Transverse colon (tissue), 4 donors: Measurements from ENCODE around the gene E2F2. TPM values are rescaled to one million over a fixed set of nuclear protein-coding genes. Genes with fewer than 3 reads are reported as not detected.

ENCODE experiments used
- DNase-seq: peaks from one replicate; pipeline ENCODE4 v3.0.0-alpha.2; 2019
- H3K27ac ChIP-seq, 4 donors: fragments of 200-600 bp; sonication (generic); 2 replicates each; pipeline ENCODE4 v1.5.1; 2016 to 2018; ENCODE audit warnings: inconsistent platforms in 4 of 4
- H3K27me3 ChIP-seq: fragments of 200-600 bp; sonication (generic); 2 replicates; pipeline ENCODE4 v1.5.1; 2017; ENCODE audit warnings: inconsistent platforms
- H3K36me3 ChIP-seq, 4 donors: fragments of 200-600 bp; sonication (generic); 2 replicates each; pipeline ENCODE4 v1.5.1; 2017 to 2019; ENCODE audit warnings: inconsistent platforms in 4 of 4
- H3K4me1 ChIP-seq, 4 donors: fragments of 200-600 bp; sonication (generic); 2 replicates each; pipeline ENCODE4 v1.5.1; 2017 to 2020; ENCODE audit warnings: inconsistent platforms in 4 of 4
- H3K4me3 ChIP-seq, 4 donors: fragments of 200-600 bp; sonication (generic); 1 replicate in 1 of 4; 2 replicates in 3 of 4; pipeline versions ENCODE4 v1.5.1 to v1.6.1; 2017 to 2019; ENCODE audit warnings: inconsistent platforms in 4 of 4
- H3K9me3 ChIP-seq, 2 donors: fragments of 200-600 bp; sonication (generic); 2 replicates each; pipeline ENCODE4 v1.5.1; 2017 to 2019; ENCODE audit warnings: inconsistent platforms in 2 of 2
- EP300 ChIP-seq: sonication (generic); formaldehyde crosslinking; IDR thresholded peaks from one replicate; pipeline ENCODE4 v1.6.1; 2017; ENCODE audit warnings: antibody characterized with exemption, low read depth
- POLR2A ChIP-seq: fragments of 450-650 bp; IDR thresholded peaks from one replicate; pipeline ENCODE4 v1.6.1; 2016; ENCODE audit warnings: antibody characterized with exemption, mild to moderate bottlenecking, moderate library complexity
- POLR2AphosphoS5 ChIP-seq, 3 donors: sonication (generic); formaldehyde crosslinking; IDR thresholded peaks; one replicate each; pipeline ENCODE4 v1.6.1; 2016; ENCODE audit warnings: antibody characterized with exemption in 3 of 3
- WGBS, 2 donors: methylation state at CpG; one replicate each; pipeline ENCODE4 v1.1.5; 2018; ENCODE audit warnings: low coverage in 1 of 2; 5-methylcytosine and 5-hydroxymethylcytosine counted together
- in situ Hi-C, 4 donors: fragments of 200-750 bp; cut with MboI; loops; one replicate each; pipeline versions ENCODE4 v1.15.0 to v1.15.1; 2017; ENCODE audit warnings: low sequenced_read_pairs in 3 of 4, low pct_ligation_motif_present in 1 of 4, low pct_unique_long_range_greater_than_20kb in 1 of 4
- intact Hi-C: fragments of 100-400 bp; cut with DNase I; formaldehyde crosslinking; loops from one replicate; pipeline ENCODE4 v1.15.1; 2023; ENCODE audit warnings: low total_unique reads
- total RNA-seq, 4 donors: library from RNA; depleted of rRNA; stranded (reverse); fragments of >200 nt; gene quantifications; one replicate each; pipeline ENCODE4 v1.1.0, GENCODE V29; 2016
- TF ChIP-seq, protein P1 (sequence below), 5 experiments: fragments of 200-600 bp in 3 of 5; fragments of 450-650 bp in 2 of 5; sonication (generic) in 3 of 5; IDR thresholded peaks; 1 replicate in 2 of 5; 2 replicates in 3 of 5; pipeline ENCODE4 v1.5.1; 2016 to 2017; ENCODE audit warnings: antibody characterized with exemption in 5 of 5, inconsistent platforms in 3 of 5, mild to moderate bottlenecking in 2 of 5, moderate library complexity in 1 of 5

Gene E2F2
- total RNA-seq, 4 donors from 2014 or later = 6.7 to 11.6 (median 8.9) TPM

DNA sequence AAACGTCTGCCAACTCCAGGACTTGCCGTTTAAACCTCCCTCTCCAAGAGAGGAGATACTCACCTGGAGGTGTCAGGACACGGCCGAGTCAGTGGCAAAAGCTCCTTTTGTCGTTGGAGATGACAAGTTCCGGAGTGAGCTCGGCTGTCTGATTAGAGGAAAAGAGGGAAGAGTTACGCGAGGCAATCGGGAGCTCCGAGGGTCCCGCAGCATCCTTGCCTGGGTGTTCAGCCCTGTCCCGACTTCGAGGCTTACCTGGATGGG lies 27.8 kb upstream of the E2F2 start:
- in situ Hi-C loops = no loop called here
- Histone ChIP-seq H3K36me3 (no peaks in the 10 kb centered on the region), H3K27ac (peak overlapping the region; percentile 96 to 98 (median 96)), H3K9me3 (no peaks in the 10 kb centered on the region), H3K4me3 (peak overlapping the region; percentile 43 to 83 (median 74)), H3K27me3 (no peaks in the 10 kb centered on the region), H3K4me1 (peaks cover 28 to 86% (median 73%) of the 10 kb centered on the region in 4 donors)
- WGBS, 2 donors = 0 to 2% methylated on average over 2 to 14 of the region's 14 CpGs
- no peak for DNase-seq
- TF ChIP-seq POLR2AphosphoS5 (IDR thresholded peaks at IDR 0.05) = no peak
- no peak for TF ChIP-seq EP300
- intact Hi-C loops = no loop called here

DNA sequence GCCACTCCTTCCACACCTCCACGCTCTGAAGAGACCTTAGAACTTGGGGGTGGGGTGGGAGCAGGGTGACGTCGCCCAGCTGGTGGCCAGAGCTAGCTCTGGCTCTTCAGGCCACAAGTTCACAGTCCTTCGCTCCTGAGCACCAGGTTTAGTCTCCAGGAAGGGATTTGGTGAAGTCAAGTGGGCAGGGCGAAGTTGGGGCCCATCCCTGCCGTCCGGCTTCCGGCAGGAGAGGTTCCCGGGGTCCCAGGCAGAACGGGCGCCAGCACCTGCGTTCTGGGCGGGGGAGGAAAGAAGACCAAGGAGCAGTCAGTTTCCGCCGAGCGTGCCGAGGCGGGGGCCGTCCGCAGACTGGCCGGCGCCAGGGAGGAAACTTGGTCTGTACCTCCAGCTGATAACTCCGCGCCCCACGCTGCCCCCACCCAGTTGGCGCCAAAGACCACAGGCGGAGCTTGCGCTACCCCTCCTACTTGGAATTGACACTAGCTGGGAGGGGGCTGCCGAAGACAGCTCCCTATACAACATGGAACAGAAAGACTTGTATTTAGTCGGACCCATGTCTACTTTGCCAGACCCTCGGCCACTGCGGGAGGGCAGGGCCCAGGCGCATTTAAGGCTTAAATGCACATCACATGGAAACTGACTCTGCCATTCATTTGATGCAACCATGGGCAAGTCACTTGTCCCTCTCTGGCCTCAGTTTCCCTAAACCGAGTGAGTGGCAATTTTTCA lies 27.3 kb upstream of the E2F2 start:
- peak overlapping the region; percentile 43 to 83 (median 74) for H3K4me3 ChIP-seq
- peak overlapping the region; percentile 96 to 98 (median 96) for H3K27ac ChIP-seq
- no peaks in the 10 kb centered on the region for H3K27me3 ChIP-seq
- H3K36me3 ChIP-seq = no peaks in the 10 kb centered on the region
- 10 to 13% methylated on average over 2 to 33 of the region's 34 CpGs for WGBS, 2 donors
- in situ Hi-C loops = no loop called here
- H3K4me1 ChIP-seq = peaks cover 28 to 86% (median 76%) of the 10 kb centered on the region in 4 donors
- peak; percentile 83 for DNase-seq
- intact Hi-C loops = no loop called here
- H3K9me3 ChIP-seq = no peaks in the 10 kb centered on the region
- TF ChIP-seq POLR2A (peak; percentile 93), EP300 (no peak), POLR2AphosphoS5 (IDR thresholded peaks at IDR 0.05) (peak; percentile 41 to 92 (median 89))
- TF ChIP-seq, protein P1, sequence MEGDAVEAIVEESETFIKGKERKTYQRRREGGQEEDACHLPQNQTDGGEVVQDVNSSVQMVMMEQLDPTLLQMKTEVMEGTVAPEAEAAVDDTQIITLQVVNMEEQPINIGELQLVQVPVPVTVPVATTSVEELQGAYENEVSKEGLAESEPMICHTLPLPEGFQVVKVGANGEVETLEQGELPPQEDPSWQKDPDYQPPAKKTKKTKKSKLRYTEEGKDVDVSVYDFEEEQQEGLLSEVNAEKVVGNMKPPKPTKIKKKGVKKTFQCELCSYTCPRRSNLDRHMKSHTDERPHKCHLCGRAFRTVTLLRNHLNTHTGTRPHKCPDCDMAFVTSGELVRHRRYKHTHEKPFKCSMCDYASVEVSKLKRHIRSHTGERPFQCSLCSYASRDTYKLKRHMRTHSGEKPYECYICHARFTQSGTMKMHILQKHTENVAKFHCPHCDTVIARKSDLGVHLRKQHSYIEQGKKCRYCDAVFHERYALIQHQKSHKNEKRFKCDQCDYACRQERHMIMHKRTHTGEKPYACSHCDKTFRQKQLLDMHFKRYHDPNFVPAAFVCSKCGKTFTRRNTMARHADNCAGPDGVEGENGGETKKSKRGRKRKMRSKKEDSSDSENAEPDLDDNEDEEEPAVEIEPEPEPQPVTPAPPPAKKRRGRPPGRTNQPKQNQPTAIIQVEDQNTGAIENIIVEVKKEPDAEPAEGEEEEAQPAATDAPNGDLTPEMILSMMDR (IDR thresholded peaks at IDR 0.05) = no peak

DNA sequence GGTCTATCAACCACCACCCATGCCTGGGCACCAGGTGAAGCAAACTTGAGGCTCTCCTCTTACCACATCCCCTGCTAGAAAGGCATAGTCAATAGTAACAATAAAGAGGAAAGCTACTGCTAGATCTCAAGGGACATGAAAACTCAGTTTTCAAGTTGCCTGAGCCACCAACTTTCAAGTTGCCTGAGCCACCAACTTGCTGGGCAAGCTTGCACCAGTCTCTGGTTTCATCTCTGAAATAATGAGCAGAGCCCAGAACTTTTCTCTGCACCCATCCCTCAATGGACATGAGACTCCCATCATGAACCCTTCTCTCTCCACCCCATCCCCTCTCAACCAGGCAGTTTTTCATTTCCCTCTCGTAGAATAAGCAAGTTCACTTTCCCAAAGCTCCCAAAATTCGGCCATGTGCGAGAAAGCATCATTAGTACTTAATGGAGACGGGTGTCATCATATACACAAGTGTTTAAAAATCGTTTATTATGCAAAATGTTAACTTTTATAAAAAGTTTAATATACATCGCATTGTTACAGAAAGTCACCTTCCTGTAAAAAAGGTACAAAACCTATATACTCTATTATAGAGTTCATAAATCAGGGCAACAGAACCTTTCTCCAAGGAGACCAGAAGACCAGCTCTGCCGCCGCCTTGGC lies 26.6 kb upstream of the E2F2 start:
- in situ Hi-C loops = no loop called here
- Histone ChIP-seq H3K9me3 (no peaks in the 10 kb centered on the region), H3K27ac (peak overlapping the region; percentile 96 to 98 (median 96)), H3K4me1 (peaks cover 28 to 81% (median 71%) of the 10 kb centered on the region in 4 donors), H3K27me3 (no peaks in the 10 kb centered on the region), H3K4me3 (peak overlapping the region; percentile 43 to 83 (median 74)), H3K36me3 (no peaks in the 10 kb centered on the region)
- TF ChIP-seq POLR2AphosphoS5 (IDR thresholded peaks at IDR 0.05) (no peak), EP300 (no peak), POLR2A (no peak)
- TF ChIP-seq, protein P1 (IDR thresholded peaks at IDR 0.05) = no peak
- DNase-seq = no peak
- intact Hi-C loops = no loop called here
- 18 to 36% methylated on average over 5 to 8 of the region's 8 CpGs for WGBS, 2 donors

DNA sequence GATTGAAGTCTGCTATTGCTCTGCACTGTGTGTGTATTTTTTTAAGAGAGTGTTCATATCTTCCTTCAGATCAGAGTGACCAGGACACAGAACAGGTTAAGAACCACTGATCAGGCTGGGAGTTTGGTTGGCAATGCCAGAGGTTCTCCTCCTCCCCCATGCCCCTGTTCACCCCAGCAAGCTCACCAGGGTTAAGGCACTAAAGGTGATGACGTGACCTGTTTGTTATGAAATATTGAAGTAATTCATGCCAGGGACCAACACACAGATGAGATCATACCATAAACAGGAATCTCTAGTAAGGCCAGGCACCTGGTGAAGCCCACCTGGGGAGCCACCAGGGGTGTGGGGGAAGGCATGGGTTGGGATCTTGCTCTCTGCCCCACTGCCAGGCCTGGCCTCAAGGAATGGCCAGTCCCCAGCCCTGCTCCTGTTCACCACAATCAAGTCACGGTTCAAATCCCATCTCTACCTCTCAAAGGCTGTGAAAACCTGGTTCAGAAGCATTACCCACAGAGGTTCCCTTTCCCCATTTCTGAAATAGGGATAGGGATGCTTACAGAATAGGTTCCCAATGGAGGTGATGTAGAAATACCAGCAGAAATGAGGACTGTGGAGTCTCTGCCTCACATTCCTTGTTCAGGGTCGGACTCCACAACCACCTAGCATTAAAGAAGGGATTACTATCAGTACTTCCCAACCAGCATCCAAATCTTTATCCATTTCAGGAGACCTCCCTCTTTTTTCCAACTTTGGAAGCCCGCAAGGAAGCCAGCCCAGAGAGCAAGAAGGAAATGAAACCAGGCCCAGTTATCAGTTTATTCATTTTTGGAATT lies 25.8 kb upstream of the E2F2 start:
- H3K4me1 ChIP-seq = peaks cover 27 to 73% (median 65%) of the 10 kb centered on the region in 4 donors
- H3K9me3 ChIP-seq = no peaks in the 10 kb centered on the region
- in situ Hi-C loops = no loop called here
- H3K27me3 ChIP-seq = no peaks in the 10 kb centered on the region
- peak overlapping the region; percentile 43 to 83 (median 74) for H3K4me3 ChIP-seq
- 54% methylated on average over 4 of the region's 4 CpGs; no CpG with 5 or more reads in 1 of the 2 donors for WGBS, 2 donors
- intact Hi-C loops = no loop called here
- peak; percentile 64 for DNase-seq
- H3K27ac ChIP-seq = peak overlapping the region; percentile 96 to 98 (median 96)
- H3K36me3 ChIP-seq = no peaks in the 10 kb centered on the region
- TF ChIP-seq POLR2A = peak; percentile 72
- no peak for TF ChIP-seq EP300
- TF ChIP-seq, protein P1 (IDR thresholded peaks at IDR 0.05) = no peak
- peak in 2 of 3 donors; percentile 56 for TF ChIP-seq POLR2AphosphoS5 (IDR thresholded peaks at IDR 0.05)
